Neuronal stem cell (in vitro differentiated cells): ENCODE measurements around the gene TFPT. TPM values are rescaled to one million over a fixed set of nuclear protein-coding genes. Genes with fewer than 3 reads are reported as not detected.

Experiments
- DNase-seq: peaks from one replicate; pipeline ENCODE4 v3.0.0-alpha.2; 2013; ENCODE audit warnings: low spot score
- H2AFZ ChIP-seq: one replicate; pipeline ENCODE4 v1.6.1; 2013; ENCODE audit warnings: mild to moderate bottlenecking, low read length, inconsistent platforms
- H2AK5ac ChIP-seq: 2 replicates; pipeline ENCODE4 v1.6.1; 2013; ENCODE audit warnings: low read depth, mild to moderate bottlenecking, inconsistent platforms, low read length, moderate library complexity, mixed read lengths
- H2BK120ac ChIP-seq: 2 replicates; pipeline ENCODE4 v1.6.1; 2013; ENCODE audit warnings: low read depth, mild to moderate bottlenecking, inconsistent platforms, low read length, moderate library complexity, mixed read lengths
- H2BK12ac ChIP-seq: one replicate; pipeline ENCODE4 v1.6.1; 2013; ENCODE audit warnings: low read length, inconsistent platforms
- H2BK15ac ChIP-seq: 2 replicates; pipeline ENCODE4 v1.6.1; 2013; ENCODE audit warnings: mild to moderate bottlenecking, low read length, inconsistent platforms, mixed read lengths
- H2BK5ac ChIP-seq: one replicate; pipeline ENCODE4 v1.6.1; 2013; ENCODE audit warnings: inconsistent platforms, mild to moderate bottlenecking, low read length, moderate library complexity
- H3K14ac ChIP-seq: one replicate; pipeline ENCODE4 v1.6.1; 2013; ENCODE audit warnings: low read length, inconsistent platforms
- H3K18ac ChIP-seq: 2 replicates; pipeline ENCODE4 v1.6.1; 2013; ENCODE audit warnings: low read length, inconsistent platforms
- H3K23ac ChIP-seq: 2 replicates; pipeline ENCODE4 v1.6.1; 2013; ENCODE audit warnings: low read depth, mild to moderate bottlenecking, mixed read lengths, low read length, inconsistent platforms; ENCODE audit not compliant: poor library complexity
- H3K27ac ChIP-seq: replicated peaks from 3 replicates; pipeline ENCODE4 v1.5.1; 2013; ENCODE audit warnings: low read length, inconsistent platforms
- H3K27me3 ChIP-seq, 3 experiments: 2 replicates each; pipeline ENCODE4 v1.6.1; 2013; ENCODE audit warnings: low read length in 3 of 3, mild to moderate bottlenecking in 2 of 3, inconsistent platforms in 1 of 3, low read depth in 1 of 3, mixed read lengths in 1 of 3, moderate library complexity in 1 of 3; ENCODE audit not compliant: control insufficient read depth in 3 of 3, insufficient read depth in 3 of 3
- H3K36me3 ChIP-seq, 2 donors: replicated peaks in 1 of 2; 2 replicates each; pipeline ENCODE4 v1.6.1; 2013; ENCODE audit warnings: low read length in 2 of 2; ENCODE audit not compliant: control insufficient read depth in 2 of 2, insufficient read depth in 2 of 2
- H3K4ac ChIP-seq: 2 replicates; pipeline ENCODE4 v1.6.1; 2013; ENCODE audit warnings: inconsistent platforms, mild to moderate bottlenecking, low read length, moderate library complexity
- H3K4me1 ChIP-seq, 2 donors: 1 replicate in 1 of 2; 2 replicates in 1 of 2; pipeline ENCODE4 v1.6.1; 2013; ENCODE audit warnings: low read length in 2 of 2, low read depth in 1 of 2; ENCODE audit not compliant: control insufficient read depth in 2 of 2, insufficient read depth in 1 of 2
- H3K4me2 ChIP-seq: one replicate; pipeline ENCODE4 v1.6.1; 2013; ENCODE audit warnings: mild to moderate bottlenecking, low read length, inconsistent platforms; ENCODE audit not compliant: insufficient read depth, poor library complexity, severe bottlenecking
- H3K4me3 ChIP-seq, 2 donors: 2 replicates each; pipeline ENCODE4 v1.5.1; 2013; ENCODE audit warnings: low read length in 2 of 2, mild to moderate bottlenecking in 2 of 2, inconsistent platforms in 1 of 2, moderate library complexity in 1 of 2
- H3K79me1 ChIP-seq: one replicate; pipeline ENCODE4 v1.6.1; 2013; ENCODE audit warnings: low read depth, mild to moderate bottlenecking, inconsistent platforms, low read length, moderate library complexity
- H3K9ac ChIP-seq: one replicate; pipeline ENCODE4 v1.6.1; 2013; ENCODE audit warnings: mild to moderate bottlenecking, low read depth, low read length, inconsistent platforms; ENCODE audit not compliant: poor library complexity
- H3K9me3 ChIP-seq, 2 donors: replicated peaks in 1 of 2; 2 replicates each; pipeline versions ENCODE3 to v1.6.1; 2013; ENCODE audit warnings: low read length in 2 of 2, mild to moderate bottlenecking in 2 of 2, inconsistent platforms in 1 of 2, low read depth in 1 of 2, mixed read lengths in 1 of 2, moderate library complexity in 1 of 2; ENCODE audit not compliant: control insufficient read depth in 2 of 2, insufficient read depth in 1 of 2
- H4K8ac ChIP-seq: one replicate; pipeline ENCODE4 v1.6.1; 2013; ENCODE audit warnings: low read depth, mild to moderate bottlenecking, inconsistent platforms, low read length, moderate library complexity
- H4K91ac ChIP-seq: one replicate; pipeline ENCODE4 v1.6.1; 2013; ENCODE audit warnings: low read length, low read depth, mild to moderate bottlenecking, inconsistent platforms; ENCODE audit not compliant: poor library complexity
- WGBS, 2 donors: extraction: QIAGEN DNeasy Blood & Tissue Kit; methylation state at CpG; one replicate each; pipeline ENCODE4 v1.1.7; 2013; ENCODE audit warnings: missing lambda C conversion rate in 2 of 2, mixed read lengths in 1 of 2; ENCODE audit not compliant: insufficient read length in 2 of 2, insufficient replicate concordance in 1 of 2; ENCODE audit errors: extremely low coverage in 2 of 2; 5-methylcytosine and 5-hydroxymethylcytosine counted together
- polyA plus RNA-seq, 2 experiments: library from polyadenylated mRNA; stranded (reverse); fragments of 200-250 nt; gene quantifications; one replicate each; pipeline ENCODE4 v1.2.3, GENCODE V29; 2013

Gene TFPT, protein sequence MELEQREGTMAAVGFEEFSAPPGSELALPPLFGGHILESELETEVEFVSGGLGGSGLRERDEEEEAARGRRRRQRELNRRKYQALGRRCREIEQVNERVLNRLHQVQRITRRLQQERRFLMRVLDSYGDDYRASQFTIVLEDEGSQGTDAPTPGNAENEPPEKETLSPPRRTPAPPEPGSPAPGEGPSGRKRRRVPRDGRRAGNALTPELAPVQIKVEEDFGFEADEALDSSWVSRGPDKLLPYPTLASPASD
- 13.8 TPM for polyA plus RNA-seq (2013, experiment 1 of 2)
- 14.2 TPM for polyA plus RNA-seq (2013, experiment 2 of 2)

DNA sequence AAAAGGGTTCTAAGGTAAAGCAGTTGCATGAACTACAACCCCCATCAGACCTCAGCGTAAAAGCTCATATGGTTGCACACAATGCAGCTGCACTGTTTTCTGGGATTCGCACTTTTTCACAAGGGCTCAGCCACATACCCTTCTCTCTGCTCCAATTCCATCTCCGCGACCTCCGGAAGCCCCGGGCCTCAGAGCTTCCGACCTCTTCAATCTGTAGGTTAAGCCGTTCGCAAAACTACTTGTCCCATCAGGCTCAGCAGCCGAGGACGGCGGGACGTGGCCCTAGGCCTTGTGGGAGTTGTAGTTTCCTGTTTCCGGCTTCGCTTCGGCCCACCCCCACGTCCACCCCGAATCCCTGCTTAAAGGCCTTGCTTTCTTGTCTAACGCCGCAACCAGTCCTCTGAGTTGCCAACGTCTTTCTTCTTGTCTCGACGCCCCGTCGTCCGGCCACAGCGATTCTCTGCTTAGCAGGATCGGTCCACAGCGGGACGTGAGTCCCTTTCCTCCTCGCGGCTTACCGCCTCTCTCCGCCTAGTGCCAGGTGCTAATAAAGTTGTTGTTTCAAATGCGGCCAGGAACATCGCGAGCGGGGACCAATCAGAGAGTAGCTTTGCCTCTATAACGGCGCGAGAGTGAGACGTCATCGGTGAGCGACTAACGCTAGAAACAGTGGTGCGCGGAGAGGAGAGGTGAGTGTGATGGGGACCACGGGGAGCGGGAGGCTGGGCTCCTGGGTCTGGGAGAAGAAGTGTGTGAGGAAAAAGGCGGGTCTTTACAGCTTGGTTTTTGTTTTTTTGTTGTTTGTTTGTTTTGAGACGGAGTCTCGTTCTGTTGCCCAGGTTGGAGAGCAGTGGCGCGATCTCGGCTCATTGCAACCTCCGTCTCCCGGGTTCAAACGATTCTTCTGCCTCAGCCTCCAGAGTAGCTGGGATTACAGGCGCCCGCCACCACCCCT lies at the start of gene TFPT, which contains the start of gene PRPF31:
TSS of gene TFPT (minus strand) at position 549 of the 955 bp plus-strand sequence. CDS start at position 161, 388 bp downstream.
TSS of gene PRPF31 (plus strand) at position 646 of the 955 bp plus-strand sequence. CDS start 2,525 bp downstream, outside the sequence.
- no peak within 1 kb of the TSS for H2BK15ac ChIP-seq
- no peak within 1 kb of the TSS for H3K4ac ChIP-seq
- peak; percentile 99 for DNase-seq
- no peaks in the 10 kb centered on the region for H3K9me3 ChIP-seq
- no peak within 1 kb of the TSS for H4K91ac ChIP-seq
- peaks cover 3 to 4% of the 10 kb centered on the region in 2 donors for H3K4me1 ChIP-seq
- H3K4me2 ChIP-seq = peak within 1 kb of the TSS; percentile 80
- H3K4me3 ChIP-seq = peak within 1 kb of the TSS; percentile 64 to 91
- H3K79me1 ChIP-seq = peaks cover 11% of the 10 kb centered on the region
- H3K23ac ChIP-seq = peak within 1 kb of the TSS; percentile 96
- peak within 1 kb of the TSS; percentile 10 for H2AK5ac ChIP-seq
- H3K14ac ChIP-seq = no peak within 1 kb of the TSS
- H2BK120ac ChIP-seq = no peak within 1 kb of the TSS
- peak within 1 kb of the TSS; percentile 92 for H2AFZ ChIP-seq
- H4K8ac ChIP-seq = no peak within 1 kb of the TSS
- H2BK12ac ChIP-seq = no peak within 1 kb of the TSS
- WGBS, 2 donors = no CpG with 5 or more reads among the region's 60 CpGs
- H2BK5ac ChIP-seq = peak within 1 kb of the TSS; percentile 71
- no peaks in the 10 kb centered on the region for H3K27me3 ChIP-seq
- peaks cover 21 to 52% of the 10 kb centered on the region in 2 donors for H3K36me3 ChIP-seq
- peak within 1 kb of the TSS; percentile 93 for H3K9ac ChIP-seq
- peak within 1 kb of the TSS; percentile 99 for H3K18ac ChIP-seq
- peak within 1 kb of the TSS; percentile 63 for H3K27ac ChIP-seq

DNA sequence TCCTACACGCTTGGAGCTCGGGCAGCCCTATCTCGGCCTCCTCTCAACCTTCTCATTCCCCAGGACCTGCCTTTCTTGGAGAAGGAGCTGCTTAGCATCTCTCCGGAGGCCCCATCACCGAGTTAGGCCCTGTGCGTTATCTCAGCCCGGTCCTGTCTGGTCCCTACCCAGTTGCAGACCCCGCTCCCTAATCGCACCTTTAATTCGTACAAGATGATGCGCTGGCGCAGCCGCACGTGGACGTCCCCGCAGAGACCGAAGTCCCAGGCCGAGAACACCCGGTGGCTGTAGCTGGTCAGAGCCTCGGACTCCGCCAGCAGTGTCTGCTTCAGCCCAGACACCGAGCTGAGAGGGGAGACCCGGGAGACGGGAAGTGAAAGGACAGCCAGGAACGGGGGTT lies 49.8 kb upstream of the TFPT start:
- Histone ChIP-seq H2AK5ac (no peak overlapping the region), H2AFZ (no peak overlapping the region), H3K4me1 (peaks cover 6 to 9% of the 10 kb centered on the region in 2 donors), H3K79me1 (no peaks in the 10 kb centered on the region), H3K4me2 (no peak overlapping the region), H2BK15ac (no peak overlapping the region), H3K14ac (no peak overlapping the region), H3K18ac (no peak overlapping the region), H3K23ac (no peak overlapping the region), H3K4ac (no peak overlapping the region), H3K27ac (no peak overlapping the region), H3K4me3 (no peak overlapping the region), H3K27me3 (peaks cover 0 to 3% (median 0%) of the 10 kb centered on the region in 3 experiments), H3K9me3 (peaks cover 14 to 20% of the 10 kb centered on the region in 2 donors), H2BK120ac (no peak overlapping the region), H2BK5ac (no peak overlapping the region), H4K8ac (no peak overlapping the region), H3K9ac (no peak overlapping the region), H2BK12ac (no peak overlapping the region), H4K91ac (no peak overlapping the region), H3K36me3 (peaks cover 2 to 4% of the 10 kb centered on the region in 2 donors)
- no peak for DNase-seq
- no CpG with 5 or more reads among the region's 25 CpGs for WGBS, 2 donors

DNA sequence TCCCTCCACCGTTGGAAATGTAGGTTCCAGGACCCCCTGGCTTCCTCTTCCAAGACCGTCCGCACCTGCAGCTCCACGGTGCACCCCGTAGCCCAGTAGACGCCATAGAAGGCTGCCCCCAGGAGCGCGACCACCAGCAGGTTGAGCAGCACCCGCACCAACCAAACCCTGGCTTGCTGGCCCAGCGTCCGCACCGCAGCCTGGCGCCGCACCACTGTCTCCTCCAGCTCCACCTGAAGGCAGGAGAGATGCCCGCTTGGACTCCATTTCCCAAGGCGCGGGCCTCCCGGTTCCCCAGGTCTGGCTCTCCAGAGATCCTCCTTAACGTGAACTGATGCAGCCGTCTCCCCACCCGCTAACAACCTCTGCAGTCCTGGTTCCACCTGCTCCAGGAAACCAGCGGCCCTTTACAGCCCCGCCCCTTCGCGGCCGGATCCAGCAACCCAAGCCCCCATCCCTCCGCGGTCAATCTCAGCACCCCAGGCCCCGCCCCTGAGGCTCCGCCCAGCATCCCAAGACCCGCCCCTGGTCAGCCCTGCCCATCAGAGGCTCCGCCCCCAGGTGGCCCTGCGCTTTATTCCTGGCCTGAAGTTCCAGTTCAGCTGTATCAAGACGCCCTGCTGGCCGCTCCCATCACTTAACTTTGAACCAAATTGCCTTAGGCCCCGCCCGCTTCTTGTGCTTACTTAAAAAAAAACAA lies 49.1 kb upstream of the TFPT start:
- Histone ChIP-seq H3K4me1 (peaks cover 6 to 9% of the 10 kb centered on the region in 2 donors), H3K18ac (peak overlapping the region; percentile 52), H3K9ac (no peak overlapping the region), H2BK12ac (no peak overlapping the region), H2BK15ac (no peak overlapping the region), H3K79me1 (no peaks in the 10 kb centered on the region), H3K4me2 (no peak overlapping the region), H3K9me3 (peaks cover 14 to 20% of the 10 kb centered on the region in 2 donors), H3K14ac (no peak overlapping the region), H2AK5ac (no peak overlapping the region), H3K27ac (no peak overlapping the region), H3K23ac (no peak overlapping the region), H3K4me3 (no peak overlapping the region), H3K4ac (no peak overlapping the region), H2BK5ac (peak overlapping the region; percentile 13), H2AFZ (no peak overlapping the region), H4K8ac (no peak overlapping the region), H4K91ac (no peak overlapping the region), H3K27me3 (peaks cover 0 to 3% (median 0%) of the 10 kb centered on the region in 3 experiments), H2BK120ac (no peak overlapping the region), H3K36me3 (peaks cover 2 to 4% of the 10 kb centered on the region in 2 donors)
- WGBS, 2 donors = no CpG with 5 or more reads among the region's 37 CpGs
- DNase-seq = no peak
